Skin of body (tissue), 2 donors: ENCODE results near the gene ATP5PD. TPM values are rescaled to one million over a fixed set of nuclear protein-coding genes. Genes with fewer than 3 reads are reported as not detected.
A peak's percentile ranks its signal among the peaks of the same experiment; 100 is the strongest.
"Not testable (repeated sequence)": the region's sequence is repeated elsewhere in the genome, so short reads cannot be mapped to it uniquely, and the experiment has no call there.

ENCODE experiments used
- DNase-seq: peaks from one replicate; lab custom pipeline; 2025; lab: John Stamatoyannopoulos, UW
- total RNA-seq: library from RNA; depleted of rRNA; stranded (reverse); fragments of >200 nt; gene quantifications from one replicate; pipeline ENCODE4 v1.2.3, GENCODE V29; 2014

Gene ATP5PD
- total RNA-seq, 1 donor from 2014 or later = 153 TPM

GRCh38 chr17:75077496-75078283 lies 30.9 kb upstream of the ATP5PD start:
- DNase-seq = no peak

GRCh38 chr17:75077072-75077495 lies 30.3 kb upstream of the ATP5PD start:
- no peak for DNase-seq

DNA sequence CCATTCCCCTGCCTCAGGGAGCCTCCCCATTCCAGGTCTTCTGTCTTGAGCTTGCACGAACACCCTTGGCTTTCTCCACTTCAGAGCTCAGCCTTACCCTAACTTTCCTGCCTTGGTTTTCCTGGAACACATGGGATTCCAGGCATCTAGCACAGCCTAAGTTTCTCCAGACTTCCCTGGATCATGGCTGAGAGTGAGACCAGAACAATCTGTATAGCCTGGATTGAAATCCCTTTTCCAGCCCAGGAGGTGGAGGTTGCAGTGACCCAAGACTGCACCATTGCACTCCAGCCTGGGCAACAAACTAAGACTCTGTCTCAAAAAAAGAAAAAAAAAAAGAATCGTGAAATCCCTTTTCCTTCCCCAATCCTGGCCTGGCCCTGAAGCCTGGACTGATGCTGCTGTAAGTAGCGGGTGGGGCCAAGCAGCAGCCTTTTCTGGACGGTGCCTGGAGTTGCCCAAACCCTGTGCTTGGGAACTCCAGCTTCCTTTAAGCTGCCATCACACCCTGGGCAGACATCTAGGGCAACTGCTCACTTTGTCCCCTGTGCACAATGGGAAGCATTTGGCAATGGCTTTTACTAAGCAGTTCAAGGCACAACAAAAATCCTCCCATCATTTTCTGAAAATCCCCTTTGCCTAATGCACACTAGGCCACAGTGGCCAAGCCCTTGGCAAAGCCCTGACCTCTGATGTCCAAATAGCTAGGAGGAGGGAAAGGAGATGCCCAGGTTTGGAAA lies 29.0 kb upstream of the ATP5PD start:
- no peak for DNase-seq

GRCh38 chr17:75074532-75074931 lies 27.8 kb upstream of the ATP5PD start:
- DNase-seq = no peak

DNA sequence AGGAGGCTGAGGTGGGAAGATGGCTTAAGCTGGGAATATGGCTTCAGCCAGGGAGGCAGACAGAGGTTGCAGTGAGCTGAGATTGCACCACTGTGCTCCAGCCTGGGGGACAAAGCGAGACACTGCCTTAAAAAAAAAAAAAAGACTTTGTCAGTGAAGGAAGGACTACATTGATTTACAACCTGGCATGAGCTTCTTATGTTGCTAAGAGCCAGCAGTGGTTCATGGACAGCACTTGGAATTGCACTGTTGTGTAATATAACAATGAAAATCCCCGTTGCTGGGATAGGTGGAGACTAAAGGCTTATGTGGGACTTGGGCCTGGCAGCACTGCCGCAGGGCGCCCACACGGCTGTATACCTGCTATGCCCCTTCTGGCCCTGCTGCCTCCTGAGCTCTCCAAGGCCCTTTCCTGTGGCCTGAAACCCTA lies 26.9 kb upstream of the ATP5PD start:
- DNase-seq = peak; percentile 15

DNA sequence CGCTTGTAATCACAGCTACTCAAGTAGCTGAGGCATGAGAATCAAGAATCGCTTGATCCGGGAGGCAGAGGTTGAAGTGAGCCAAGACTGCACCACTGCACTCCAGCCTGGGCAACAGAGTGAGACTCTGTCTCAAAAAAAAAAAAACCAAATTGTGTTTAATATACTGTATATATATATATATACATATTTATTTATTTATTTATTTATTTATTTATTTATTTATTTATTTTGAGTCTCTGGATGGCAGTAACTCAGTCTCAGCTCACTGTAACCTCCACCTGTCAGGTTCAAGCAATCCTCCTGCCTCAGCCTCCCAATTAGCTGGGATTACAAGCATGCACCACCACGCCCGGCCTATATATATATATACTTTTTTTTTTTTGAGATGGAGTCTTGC lies 26.1 kb upstream of the ATP5PD start:
- DNase-seq = not testable (repeated sequence)

DNA sequence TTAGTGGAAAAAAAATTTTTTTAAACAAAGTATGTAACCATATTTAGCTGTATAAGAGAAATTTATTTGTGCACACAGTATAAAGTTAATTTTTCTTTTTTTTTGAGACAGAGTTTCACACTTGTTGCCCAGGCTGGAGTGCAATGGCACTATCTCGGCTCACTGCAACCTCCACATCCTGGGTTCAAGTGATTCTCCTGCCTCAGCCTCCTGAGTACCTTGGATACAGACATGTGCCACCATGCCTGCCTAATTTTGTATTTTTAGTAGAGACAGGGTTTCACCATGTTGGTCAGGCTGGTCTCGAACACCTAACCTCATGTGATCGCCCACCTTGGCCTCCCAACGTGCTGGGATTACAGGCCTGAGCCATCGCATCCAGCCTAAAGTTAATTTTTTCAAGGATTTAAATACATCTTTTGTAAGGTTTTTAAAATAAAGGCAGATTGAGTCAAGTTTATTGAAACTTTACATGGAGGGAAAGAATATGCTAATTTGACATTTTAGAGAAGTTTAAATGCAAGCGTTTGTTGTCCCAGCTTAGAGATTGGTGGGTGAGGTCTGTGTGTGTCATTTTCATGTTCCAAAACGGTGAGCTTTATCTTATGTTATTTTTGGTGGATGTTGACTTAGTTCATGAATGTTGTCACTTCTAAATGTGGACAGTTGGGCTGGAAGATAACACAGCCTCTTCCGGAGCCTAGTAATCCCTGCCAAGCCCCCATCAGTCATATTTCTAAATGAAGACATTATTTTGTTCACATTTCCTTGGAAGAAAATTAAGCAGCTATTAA lies 24.9 kb upstream of the ATP5PD start:
- DNase-seq = not testable (repeated sequence)

DNA sequence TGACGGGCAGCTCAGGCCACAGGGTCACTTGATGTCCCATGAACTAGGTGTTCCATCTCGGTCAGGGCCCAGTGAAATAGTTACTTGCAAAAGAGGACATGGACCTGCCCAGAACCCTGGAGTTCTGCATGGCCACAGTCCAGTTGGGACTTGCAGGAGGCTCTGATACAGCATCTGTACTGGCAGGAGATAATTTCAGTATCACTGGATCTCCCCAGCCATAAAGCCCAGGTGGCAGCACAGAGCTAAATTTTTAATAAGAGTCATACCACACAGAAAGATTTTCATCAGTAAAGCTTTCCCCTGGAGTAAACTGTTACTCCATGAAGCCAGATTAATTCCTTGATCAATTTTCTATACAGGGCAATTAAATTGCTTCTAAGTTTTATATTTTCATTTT lies 23.0 kb upstream of the ATP5PD start:
- no peak for DNase-seq

- no peak for DNase-seq
These were observed 22.0 kb upstream of the ATP5PD start for GRCh38 chr17:75068750-75069149.

DNA sequence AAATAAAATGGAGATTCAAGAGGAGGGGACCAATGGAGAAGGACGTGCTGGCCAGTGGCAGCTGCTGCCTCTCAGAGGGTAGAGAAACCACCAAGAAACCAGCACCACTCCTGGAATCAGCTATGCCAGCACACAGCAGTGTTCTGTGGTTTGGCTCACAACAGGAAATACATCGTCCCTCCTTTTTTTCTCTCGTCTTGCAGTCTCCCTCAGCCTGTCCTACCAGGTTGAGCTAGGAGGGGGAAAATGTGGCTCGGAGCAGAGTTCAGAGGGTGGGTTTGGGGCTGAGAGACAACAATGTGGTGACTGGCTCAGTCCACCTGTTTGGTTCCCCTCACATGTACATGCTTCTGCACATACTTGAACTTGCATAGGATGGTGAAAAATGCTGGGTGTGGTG lies 21.1 kb upstream of the ATP5PD start:
- no peak for DNase-seq

GRCh38 chr17:75065562-75066151 lies 18.9 kb upstream of the ATP5PD start:
- no peak for DNase-seq

- no peak for DNase-seq
These were observed 18.2 kb upstream of the ATP5PD start for GRCh38 chr17:75064867-75065561.

GRCh38 chr17:75064460-75064859 lies 17.7 kb upstream of the ATP5PD start:
- DNase-seq = no peak

- DNase-seq = no peak
These were observed 17.3 kb upstream of the ATP5PD start for GRCh38 chr17:75064040-75064439.

DNA sequence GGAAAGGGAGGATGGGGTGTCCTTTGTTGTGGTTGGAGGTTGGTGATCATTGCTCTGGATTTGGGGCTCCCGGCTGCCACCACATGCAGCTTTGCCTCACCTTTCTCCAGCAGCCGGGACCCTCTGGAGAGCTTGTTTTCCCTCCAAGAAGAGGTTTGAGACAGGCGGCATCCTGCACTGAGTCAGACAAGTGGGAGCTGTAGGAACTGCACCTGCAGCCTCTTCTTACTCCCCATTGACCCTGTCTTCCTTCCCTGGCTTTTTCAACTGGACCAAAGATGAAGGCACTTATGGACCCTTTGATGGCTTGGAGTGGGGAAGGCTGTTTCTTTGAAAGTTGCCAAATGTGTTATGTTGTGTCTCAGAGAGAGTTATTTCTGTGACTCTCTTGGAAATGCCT lies 16.9 kb upstream of the ATP5PD start:
- DNase-seq = no peak

GRCh38 chr17:75063201-75063600 lies 16.4 kb upstream of the ATP5PD start:
- DNase-seq = no peak

DNA sequence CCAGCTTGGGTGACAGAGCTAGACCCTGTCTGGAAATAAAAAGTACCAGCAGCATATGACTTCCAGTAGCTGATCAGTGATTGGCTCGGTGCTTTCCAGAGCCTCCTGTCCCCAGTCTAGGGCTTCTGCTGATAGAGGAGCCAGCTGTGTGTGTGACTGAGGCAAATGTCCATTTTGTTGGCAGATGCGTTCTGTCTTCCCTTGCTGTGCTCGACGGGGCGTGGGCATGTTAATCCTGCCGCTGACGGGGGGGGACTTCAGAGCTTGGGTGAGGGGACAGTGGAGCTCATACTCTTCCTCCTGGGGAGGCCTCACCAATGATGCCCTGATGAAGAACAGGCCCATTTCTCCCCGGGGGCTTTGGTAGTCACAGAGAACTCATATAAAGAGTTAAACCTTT lies 14.8 kb upstream of the ATP5PD start:
- no peak for DNase-seq

DNA sequence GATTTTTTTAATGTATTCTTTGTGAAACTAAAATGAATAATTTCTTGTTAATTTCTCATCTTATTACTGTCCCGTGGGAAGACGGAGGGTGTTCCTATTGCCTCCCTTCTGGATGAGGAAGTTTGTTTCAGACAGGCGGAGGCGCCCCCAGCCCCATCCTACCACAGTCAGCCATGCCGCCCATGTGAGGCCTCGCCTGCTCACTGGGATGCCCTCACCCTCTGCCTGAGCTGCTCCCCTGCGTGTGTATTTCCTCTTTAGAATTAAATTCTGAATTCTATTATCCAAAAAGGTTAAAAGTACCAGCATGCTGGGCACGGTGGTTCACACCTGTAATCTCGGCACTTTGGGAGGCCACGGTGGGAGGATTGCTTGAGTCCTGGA lies 14.3 kb upstream of the ATP5PD start:
- DNase-seq = no peak

DNA sequence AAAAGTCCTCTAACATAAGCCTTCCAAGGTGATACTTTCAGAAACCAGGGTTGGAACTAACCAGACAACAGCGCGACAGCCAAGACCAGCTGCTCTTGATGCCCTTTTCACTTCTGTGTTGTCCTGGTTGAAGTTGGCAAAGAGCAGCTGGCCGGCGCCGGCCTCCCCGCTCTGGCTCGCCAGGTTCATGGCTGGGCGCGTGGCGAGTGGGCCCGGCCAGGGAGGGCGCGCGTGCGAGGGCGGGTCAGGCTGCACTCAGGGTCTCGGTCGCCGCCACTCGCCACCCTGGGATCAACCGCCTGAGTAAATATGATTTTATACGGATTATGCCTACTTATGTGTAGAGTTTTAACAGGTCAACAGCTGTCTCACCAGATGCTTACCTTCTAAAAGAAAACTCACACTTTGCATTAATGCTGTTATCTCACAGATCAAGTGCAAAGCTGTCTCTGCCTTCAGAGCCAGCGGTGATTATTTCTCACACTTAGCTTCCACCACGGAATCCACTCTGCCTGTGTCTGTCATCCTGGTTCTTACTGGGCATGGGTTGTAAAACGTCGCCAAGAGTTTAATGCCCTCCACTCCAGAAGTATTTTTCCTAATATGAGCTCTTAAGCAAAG lies 13.8 kb upstream of the ATP5PD start:
- no peak for DNase-seq
